CD14-positive monocyte (primary cell): ENCODE data around the gene SPAG16. TPM values are rescaled to one million over a fixed set of nuclear protein-coding genes. Genes with fewer than 3 reads are reported as not detected.

Source experiments
- DNase-seq, 3 donors: peaks; one replicate each; pipeline ENCODE4 v3.0.0-alpha.2; 2011 to 2022
- H2AFZ ChIP-seq: 2 replicates; pipeline ENCODE4 v1.6.0; 2012; ENCODE audit warnings: mild to moderate bottlenecking, low read depth, low read length, inconsistent platforms; ENCODE audit not compliant: insufficient read depth, poor library complexity, severe bottlenecking
- H3K27ac ChIP-seq, 2 donors: 1 replicate in 1 of 2; 2 replicates in 1 of 2; pipeline ENCODE4 v1.5.1; 2012 to 2013; ENCODE audit warnings: low read length in 2 of 2, control low read depth in 1 of 2, inconsistent platforms in 1 of 2, low read depth in 1 of 2, mild to moderate bottlenecking in 1 of 2
- H3K27me3 ChIP-seq, 2 donors: one replicate each; pipeline versions ENCODE4 v1.6.0 to v1.6.1; 2011 to 2013; ENCODE audit warnings: low read length in 2 of 2; ENCODE audit not compliant: control insufficient read depth in 2 of 2, insufficient read depth in 2 of 2
- H3K36me3 ChIP-seq, 2 donors: replicated peaks in 1 of 2; 1 replicate in 1 of 2; 2 replicates in 1 of 2; pipeline versions ENCODE4 v1.5.1 to v1.6.1; 2012 to 2013; ENCODE audit warnings: low read length in 2 of 2, control low read depth in 1 of 2, inconsistent platforms in 1 of 2, mild to moderate bottlenecking in 1 of 2; ENCODE audit not compliant: insufficient read depth in 2 of 2, control insufficient read depth in 1 of 2
- H3K4me1 ChIP-seq, 2 donors: 1 replicate in 1 of 2; 2 replicates in 1 of 2; pipeline versions ENCODE4 v1.5.1 to v1.6.1; 2012 to 2013; ENCODE audit warnings: low read length in 2 of 2, control low read depth in 1 of 2, inconsistent platforms in 1 of 2, mild to moderate bottlenecking in 1 of 2, moderate library complexity in 1 of 2; ENCODE audit not compliant: insufficient read depth in 2 of 2, control insufficient read depth in 1 of 2
- H3K4me2 ChIP-seq: replicated peaks from 2 replicates; pipeline ENCODE3; 2012; ENCODE audit warnings: low read length, moderate library complexity, mild to moderate bottlenecking; ENCODE audit not compliant: poor library complexity, severe bottlenecking; ENCODE audit errors: extremely low read depth
- H3K4me3 ChIP-seq, 3 experiments: fragments of 200-600 bp in 1 of 3; sonication (generic) in 1 of 3; replicated peaks in 1 of 3; 1 replicate in 2 of 3; 2 replicates in 1 of 3; pipeline ENCODE4 v1.5.1; 2011 to 2013; ENCODE audit warnings: low read length in 3 of 3, mild to moderate bottlenecking in 3 of 3, control low read depth in 2 of 3, low read depth in 2 of 3, inconsistent platforms in 1 of 3, moderate library complexity in 1 of 3
- H3K79me2 ChIP-seq: 2 replicates; pipeline ENCODE4 v1.6.0; 2012; ENCODE audit warnings: mild to moderate bottlenecking, control low read depth, inconsistent platforms, low read length, moderate library complexity; ENCODE audit not compliant: insufficient read depth
- H3K9ac ChIP-seq: 2 replicates; pipeline ENCODE4 v1.6.0; 2017; ENCODE audit warnings: low read length, mild to moderate bottlenecking; ENCODE audit not compliant: insufficient read depth, poor library complexity, severe bottlenecking
- H3K9me3 ChIP-seq, 2 donors: replicated peaks in 1 of 2; 1 replicate in 1 of 2; 2 replicates in 1 of 2; pipeline versions ENCODE4 v1.5.1 to v1.6.1; 2012 to 2013; ENCODE audit warnings: low read length in 2 of 2, control low read depth in 1 of 2; ENCODE audit not compliant: control insufficient read depth in 1 of 2, insufficient read depth in 1 of 2
- H4K20me1 ChIP-seq: 2 replicates; pipeline ENCODE4 v1.6.0; 2012; ENCODE audit warnings: mild to moderate bottlenecking, low read length, control low read depth, moderate library complexity; ENCODE audit not compliant: insufficient read depth
- H3K27ac Mint-ChIP-seq, 7 donors: one replicate each; pipeline ENCODE4 v1.8.0; 2020; ENCODE audit warnings: mild to moderate bottlenecking in 7 of 7, mixed read lengths in 7 of 7, moderate library complexity in 6 of 7, inconsistent platforms in 2 of 7
- H3K27me3 Mint-ChIP-seq, 3 donors: one replicate each; pipeline ENCODE4 v1.8.0; 2021 to 2022; ENCODE audit warnings: low read depth in 3 of 3, mild to moderate bottlenecking in 3 of 3, mixed read lengths in 3 of 3, moderate library complexity in 3 of 3, inconsistent platforms in 1 of 3
- H3K36me3 Mint-ChIP-seq, 2 donors: one replicate each; pipeline ENCODE4 v1.8.0; 2020; ENCODE audit warnings: mixed read lengths in 2 of 2, inconsistent platforms in 1 of 2, mild to moderate bottlenecking in 1 of 2
- H3K4me1 Mint-ChIP-seq: one replicate; pipeline ENCODE4 v1.8.0; 2020; ENCODE audit warnings: mild to moderate bottlenecking, mixed read lengths
- H3K4me3 Mint-ChIP-seq, 2 donors: one replicate each; pipeline ENCODE4 v1.8.0; 2020; ENCODE audit warnings: mild to moderate bottlenecking in 2 of 2, mixed read lengths in 2 of 2, moderate library complexity in 1 of 2
- H3K9me3 Mint-ChIP-seq, 7 donors: one replicate each; pipeline ENCODE4 v1.8.0; 2020 to 2022; ENCODE audit warnings: mixed read lengths in 7 of 7, mild to moderate bottlenecking in 6 of 7, moderate library complexity in 6 of 7, inconsistent platforms in 2 of 7
- CTCF ChIP-seq: fragments of 200-600 bp; IDR thresholded peaks from one replicate; pipeline ENCODE4 v1.8.0; 2022; ENCODE audit warnings: antibody characterized with exemption, mild to moderate bottlenecking
- WGBS: methylation state at CpG from one replicate; pipeline ENCODE4 v1.1.5; 2013; ENCODE audit warnings: missing lambda C conversion rate; ENCODE audit not compliant: insufficient coverage; 5-methylcytosine and 5-hydroxymethylcytosine counted together
- intact Hi-C, 2 donors: fragments of 100-400 bp; cut with micrococcal nuclease; formaldehyde crosslinking; loops; one replicate each; pipeline versions ENCODE4 v1.15.0 to v1.15.1; 2023
- polyA plus RNA-seq, 3 donors: library from polyadenylated mRNA; depleted of rRNA in 1 of 3; unstranded in 2 of 3; stranded (reverse) in 1 of 3; fragments of 300-500 nt in 2 of 3; fragments of >200 nt in 1 of 3; fragmentation: Illumina TruSeq in 2 of 3; gene quantifications; 1 replicate in 2 of 3; 2 replicates in 1 of 3; pipeline ENCODE4 v1.2.3, GENCODE V29; 2012 to 2021

The SPAG16 gene
- polyA plus RNA-seq, 3 donors = 0.12 to 0.30 TPM; not detected in 1

- H3K4me2 ChIP-seq = no peak overlapping the region
- no peaks in the 10 kb centered on the region for H4K20me1 ChIP-seq
- no peak for DNase-seq
- H3K9me3 ChIP-seq = no peaks in the 10 kb centered on the region
- H3K27me3 ChIP-seq = no peaks in the 10 kb centered on the region
- no peaks in the 10 kb centered on the region for H3K36me3 Mint-ChIP-seq
- H3K9ac ChIP-seq = no peak overlapping the region
- WGBS = no CpG with 5 or more reads among the region's 1 CpG
- peaks cover 0 to 11% (median 0%) of the 10 kb centered on the region in 7 donors for H3K9me3 Mint-ChIP-seq
- no peaks in the 10 kb centered on the region for H3K27me3 Mint-ChIP-seq
- no peaks in the 10 kb centered on the region for H3K4me1 Mint-ChIP-seq
- H3K4me3 Mint-ChIP-seq = no peak overlapping the region
- H3K36me3 ChIP-seq = no peaks in the 10 kb centered on the region
- intact Hi-C loops = no loop called here
- H3K27ac ChIP-seq = no peak overlapping the region
- no peak overlapping the region for H2AFZ ChIP-seq
- no peak overlapping the region for H3K27ac Mint-ChIP-seq
- no peaks in the 10 kb centered on the region for H3K4me1 ChIP-seq
- no peak for TF ChIP-seq CTCF
- no peak overlapping the region for H3K4me3 ChIP-seq
- H3K79me2 ChIP-seq = no peaks in the 10 kb centered on the region
Measured at GRCh38 chr2:214135966-214136365, 851.7 kb downstream of the SPAG16 start.

GRCh38 chr2:214138779-214139178, 854.5 kb downstream of the SPAG16 start:
- H3K27me3 Mint-ChIP-seq = no peaks in the 10 kb centered on the region
- Histone ChIP-seq H3K9me3 (no peaks in the 10 kb centered on the region), H2AFZ (no peak overlapping the region), H3K4me1 (no peaks in the 10 kb centered on the region), H3K27ac (no peak overlapping the region), H3K36me3 (no peaks in the 10 kb centered on the region), H4K20me1 (no peaks in the 10 kb centered on the region), H3K9ac (no peak overlapping the region), H3K4me3 (no peak overlapping the region), H3K79me2 (no peaks in the 10 kb centered on the region), H3K4me2 (no peak overlapping the region), H3K27me3 (no peaks in the 10 kb centered on the region)
- TF ChIP-seq CTCF = no peak
- no peak overlapping the region for H3K4me3 Mint-ChIP-seq
- peaks cover 0 to 4% (median 1%) of the 10 kb centered on the region in 7 donors for H3K9me3 Mint-ChIP-seq
- intact Hi-C loops = no loop called here
- no peak for DNase-seq
- no peaks in the 10 kb centered on the region for H3K4me1 Mint-ChIP-seq
- H3K27ac Mint-ChIP-seq = no peak overlapping the region
- no peaks in the 10 kb centered on the region for H3K36me3 Mint-ChIP-seq
